Fibroblast of lung (primary cell): Measurements from ENCODE around the gene STXBP2. TPM values are rescaled to one million over a fixed set of nuclear protein-coding genes. Genes with fewer than 3 reads are reported as not detected.

Experiments used
- DNase-seq, 2 donors: peaks; one replicate each; pipeline versions ENCODE4 v3.0.0 to v3.0.0-alpha.2; 2010; ENCODE audit warnings: low read depth in 2 of 2
- H2AFZ ChIP-seq: 2 replicates; pipeline ENCODE4 v1.5.1; 2012; ENCODE audit warnings: low read length, control low read depth, inconsistent platforms
- H3K27ac ChIP-seq: 2 replicates; pipeline ENCODE4 v1.5.1; 2011; ENCODE audit warnings: low read length, control low read depth; ENCODE audit not compliant: insufficient read depth
- H3K27me3 ChIP-seq: 2 replicates; pipeline ENCODE4 v1.5.1; 2011; ENCODE audit warnings: mild to moderate bottlenecking, low read length; ENCODE audit not compliant: control insufficient read depth, insufficient read depth
- H3K36me3 ChIP-seq: 2 replicates; pipeline ENCODE4 v1.5.1; 2011; ENCODE audit warnings: low read length; ENCODE audit not compliant: control insufficient read depth, insufficient read depth
- H3K4me1 ChIP-seq: 2 replicates; pipeline ENCODE4 v1.5.1; 2011; ENCODE audit warnings: low read length; ENCODE audit not compliant: control insufficient read depth, insufficient read depth; ENCODE audit errors: extremely low read depth
- H3K4me2 ChIP-seq: 2 replicates; pipeline ENCODE4 v1.5.1; 2011; ENCODE audit warnings: low read length, control low read depth; ENCODE audit not compliant: insufficient read depth; ENCODE audit errors: extremely low read depth
- H3K4me3 ChIP-seq, 4 experiments: fragments of 200-600 bp in 1 of 4; sonication (generic) in 1 of 4; replicated peaks in 1 of 4; 2 replicates each; pipeline ENCODE4 v1.5.1; 2011 to 2016; ENCODE audit warnings: low read length in 4 of 4, low read depth in 3 of 4, mild to moderate bottlenecking in 3 of 4, control low read depth in 2 of 4, inconsistent platforms in 1 of 4, mixed read lengths in 1 of 4; ENCODE audit not compliant: insufficient read depth in 1 of 4; ENCODE audit errors: control extremely low read depth in 1 of 4
- H3K79me2 ChIP-seq: 2 replicates; pipeline ENCODE4 v1.5.1; 2012; ENCODE audit warnings: mild to moderate bottlenecking, low read length, inconsistent platforms; ENCODE audit not compliant: control insufficient read depth, insufficient read depth
- H3K9ac ChIP-seq: 2 replicates; pipeline ENCODE4 v1.5.1; 2011; ENCODE audit warnings: mild to moderate bottlenecking, low read length, control low read depth; ENCODE audit not compliant: insufficient read depth
- H3K9me3 ChIP-seq: 2 replicates; pipeline ENCODE4 v1.5.1; 2012; ENCODE audit warnings: low read depth, low read length; ENCODE audit not compliant: control insufficient read depth, insufficient read depth
- H4K20me1 ChIP-seq: 2 replicates; pipeline ENCODE4 v1.5.1; 2011; ENCODE audit warnings: low read length; ENCODE audit not compliant: control insufficient read depth, insufficient read depth; ENCODE audit errors: extremely low read depth
- CTCF ChIP-seq, 2 donors: IDR thresholded peaks in 1 of 2; conservative IDR thresholded peaks in 1 of 2; 1 replicate in 1 of 2; 2 replicates in 1 of 2; pipeline ENCODE4 v1.5.1; 2011 to 2012; ENCODE audit warnings: low read length in 2 of 2, control low read depth in 1 of 2, inconsistent platforms in 1 of 2, low read depth in 1 of 2, mild to moderate bottlenecking in 1 of 2
- EZH2 ChIP-seq: IDR thresholded peaks from 2 replicates; pipeline ENCODE4 v1.5.1; 2012; ENCODE audit warnings: low read length, control low read depth, mild to moderate bottlenecking; ENCODE audit errors: missing control alignments
- polyA plus RNA-seq, 2 donors: library from polyadenylated mRNA; depleted of rRNA in 1 of 2; stranded (reverse) in 1 of 2; unstranded in 1 of 2; fragments of >200 nt; gene quantifications; 2 replicates each; pipeline ENCODE4 v1.2.1, GENCODE V29; 2011 to 2012; ENCODE audit warnings: missing spikeins in 1 of 2
- total RNA-seq: library from RNA; depleted of rRNA; stranded (reverse); fragments of >200 nt; gene quantifications from 2 replicates; pipeline ENCODE4 v1.2.1, GENCODE V29; 2014

STXBP2 gene
- total and polyA plus RNA-seq, 2 donors (not counting 1 experiment from before 2014, with no cell fraction given) = 4.6 TPM

GRCh38 chr19:7689165-7689564, 52.3 kb downstream of the STXBP2 start:
- Histone ChIP-seq H4K20me1 (no peaks in the 10 kb centered on the region), H3K79me2 (no peaks in the 10 kb centered on the region), H3K27ac (no peak overlapping the region), H3K4me2 (no peak overlapping the region), H3K4me1 (no peaks in the 10 kb centered on the region), H3K9me3 (no peaks in the 10 kb centered on the region), H2AFZ (no peak overlapping the region), H3K36me3 (no peaks in the 10 kb centered on the region), H3K4me3 (no peak overlapping the region), H3K9ac (no peak overlapping the region), H3K27me3 (no peaks in the 10 kb centered on the region)
- TF ChIP-seq EZH2 (no peak), CTCF (conservative IDR thresholded peaks at IDR 0.05 in 1 of 2, IDR thresholded peaks at IDR 0.05 in 1 of 2; ENCODE audit: low read depth in 1 of 2, low read length in 2 of 2) (no peak)
- DNase-seq = no peak

- H3K4me1 ChIP-seq = no peaks in the 10 kb centered on the region
- TF ChIP-seq CTCF (conservative IDR thresholded peaks at IDR 0.05 in 1 of 2, IDR thresholded peaks at IDR 0.05 in 1 of 2; ENCODE audit: low read depth in 1 of 2, low read length in 2 of 2) = no peak
- TF ChIP-seq EZH2 = no peak
Observed at GRCh38 chr19:7690779-7691258, 53.9 kb downstream of the STXBP2 start.

GRCh38 chr19:7691497-7691896, 54.6 kb downstream of the STXBP2 start:
- Histone ChIP-seq H3K4me2 (no peak overlapping the region), H3K79me2 (no peaks in the 10 kb centered on the region), H3K27me3 (no peaks in the 10 kb centered on the region), H3K4me3 (no peak overlapping the region), H3K9me3 (no peaks in the 10 kb centered on the region), H3K36me3 (no peaks in the 10 kb centered on the region), H3K27ac (no peak overlapping the region), H3K4me1 (no peaks in the 10 kb centered on the region), H4K20me1 (no peaks in the 10 kb centered on the region), H2AFZ (no peak overlapping the region), H3K9ac (no peak overlapping the region)
- DNase-seq = no peak
- TF ChIP-seq CTCF (conservative IDR thresholded peaks at IDR 0.05 in 1 of 2, IDR thresholded peaks at IDR 0.05 in 1 of 2; ENCODE audit: low read depth in 1 of 2, low read length in 2 of 2) (no peak), EZH2 (no peak)

More at GRCh38 chr19:7690779-7691258, 53.9 kb downstream of the STXBP2 start:
- H3K4me3 ChIP-seq = no peak overlapping the region
- no peaks in the 10 kb centered on the region for H3K9me3 ChIP-seq
- no peak overlapping the region for H3K4me2 ChIP-seq
- no peaks in the 10 kb centered on the region for H3K79me2 ChIP-seq
- no peak overlapping the region for H3K27ac ChIP-seq
- no peaks in the 10 kb centered on the region for H3K27me3 ChIP-seq
- no peaks in the 10 kb centered on the region for H4K20me1 ChIP-seq
- no peaks in the 10 kb centered on the region for H3K36me3 ChIP-seq
- H3K9ac ChIP-seq = no peak overlapping the region
- no peak for DNase-seq
- no peak overlapping the region for H2AFZ ChIP-seq
